Measurements from ENCODE around the gene CCDC183. TPM values are rescaled to one million over a fixed set of nuclear protein-coding genes. Genes with fewer than 3 reads are reported as not detected.
"Not testable (repeated sequence)": the region's sequence is repeated elsewhere in the genome, so short reads cannot be mapped to it uniquely, and the experiment has no call there.

Gene CCDC183
- total RNA-seq (2014; rRNA removed; shearing (Covaris generic)) = 0.47 TPM in 1 of 2 replicates, not detected in the other

GRCh38 chr9:136796238-136796774, at the start of gene CCDC183:
Gene CCDC183, plus strand, starts transcription at chr9:136796338. Its CDS starts 60 bp downstream, at chr9:136796398.
- DNase-seq (ENCODE audit: low spot score) = no peak

- no peak for DNase-seq (ENCODE audit: low spot score)
Measured at GRCh38 chr9:136746621-136747020, 49.5 kb upstream of the CCDC183 start.

GRCh38 chr9:136747161-136748060, 48.7 kb upstream of the CCDC183 start:
- DNase-seq (ENCODE audit: low spot score) = no peak

GRCh38 chr9:136748201-136748600, 47.9 kb upstream of the CCDC183 start, which contains the start of gene LCN6:
Gene LCN6, minus strand, starts transcription at chr9:136748525. Its CDS starts 42 bp downstream, at chr9:136748483.
- DNase-seq (ENCODE audit: low spot score) = no peak

- no peak for DNase-seq (ENCODE audit: low spot score)
Measured at GRCh38 chr9:136748666-136749611, 47.2 kb upstream of the CCDC183 start.

GRCh38 chr9:136750526-136750925, 45.6 kb upstream of the CCDC183 start:
- no peak for DNase-seq (ENCODE audit: low spot score)

GRCh38 chr9:136751244-136751643, 44.9 kb upstream of the CCDC183 start:
- DNase-seq (ENCODE audit: low spot score) = no peak

GRCh38 chr9:136751814-136752213, 44.3 kb upstream of the CCDC183 start:
- no peak for DNase-seq (ENCODE audit: low spot score)

GRCh38 chr9:136753371-136754058, 42.6 kb upstream of the CCDC183 start:
- no peak for DNase-seq (ENCODE audit: low spot score)

- no peak for DNase-seq (ENCODE audit: low spot score)
Measured at GRCh38 chr9:136754059-136754572, 42.0 kb upstream of the CCDC183 start.

- no peak for DNase-seq (ENCODE audit: low spot score)
Measured at GRCh38 chr9:136754626-136755301, 41.4 kb upstream of the CCDC183 start.

- DNase-seq (ENCODE audit: low spot score) = not testable (repeated sequence)
Measured at GRCh38 chr9:136755302-136756133, 40.6 kb upstream of the CCDC183 start.

- DNase-seq (ENCODE audit: low spot score) = no peak
Measured at GRCh38 chr9:136756134-136756438, 40.1 kb upstream of the CCDC183 start.

GRCh38 chr9:136756836-136757235, 39.3 kb upstream of the CCDC183 start:
- DNase-seq (ENCODE audit: low spot score) = no peak

- DNase-seq (ENCODE audit: low spot score) = no peak
Measured at GRCh38 chr9:136757328-136757727, 38.8 kb upstream of the CCDC183 start.

GRCh38 chr9:136757751-136758140, 38.4 kb upstream of the CCDC183 start:
- no peak for DNase-seq (ENCODE audit: low spot score)

- no peak for DNase-seq (ENCODE audit: low spot score)
Measured at GRCh38 chr9:136759001-136759400, 37.1 kb upstream of the CCDC183 start.

GRCh38 chr9:136759436-136760325, 36.5 kb upstream of the CCDC183 start:
- no peak for DNase-seq (ENCODE audit: low spot score)

- no peak for DNase-seq (ENCODE audit: low spot score)
Measured at GRCh38 chr9:136760424-136760823, 35.7 kb upstream of the CCDC183 start.

Data from H4 (cell line).